ENCODE results near the gene PIK3C2G.

The PIK3C2G gene

GRCh38 chr12:18345021-18345735, 83.9 kb downstream of the PIK3C2G start:
- DNase-seq = no peak

- DNase-seq = no peak
Observed at GRCh38 chr12:18352312-18352711, 91.0 kb downstream of the PIK3C2G start.

GRCh38 chr12:18355429-18355828, 94.1 kb downstream of the PIK3C2G start:
- DNase-seq = no peak

GRCh38 chr12:18358077-18358476, 96.8 kb downstream of the PIK3C2G start:
- DNase-seq = no peak

GRCh38 chr12:18358930-18359329, 97.6 kb downstream of the PIK3C2G start:
- no peak for DNase-seq

- no peak for DNase-seq
Observed at GRCh38 chr12:18361433-18361832, 100.1 kb downstream of the PIK3C2G start.

- DNase-seq = no peak
Observed at GRCh38 chr12:18363321-18363720, 102.0 kb downstream of the PIK3C2G start.

- no peak for DNase-seq
Observed at GRCh38 chr12:18368594-18368993, 107.3 kb downstream of the PIK3C2G start.

GRCh38 chr12:18373181-18373580, 111.9 kb downstream of the PIK3C2G start:
- no peak for DNase-seq

GRCh38 chr12:18375131-18375530, 113.8 kb downstream of the PIK3C2G start:
- no peak for DNase-seq

- no peak for DNase-seq
Observed at GRCh38 chr12:18375583-18375982, 114.3 kb downstream of the PIK3C2G start.

- DNase-seq = no peak
Observed at GRCh38 chr12:18382236-18382885, 121.0 kb downstream of the PIK3C2G start.

- DNase-seq = no peak
Observed at GRCh38 chr12:18383203-18383602, 121.9 kb downstream of the PIK3C2G start.

GRCh38 chr12:18387706-18388105, 126.4 kb downstream of the PIK3C2G start:
- DNase-seq = no peak

- no peak for DNase-seq
Observed at GRCh38 chr12:18389820-18390219, 128.5 kb downstream of the PIK3C2G start.

- DNase-seq = no peak
Observed at GRCh38 chr12:18391151-18391550, 129.8 kb downstream of the PIK3C2G start.

GRCh38 chr12:18394742-18395141, 133.4 kb downstream of the PIK3C2G start:
- no peak for DNase-seq

- no peak for DNase-seq
Observed at GRCh38 chr12:18400186-18400585, 138.9 kb downstream of the PIK3C2G start.

GRCh38 chr12:18402872-18403611, 141.7 kb downstream of the PIK3C2G start:
- no peak for DNase-seq

- DNase-seq = no peak
Observed at GRCh38 chr12:18411453-18411852, 150.1 kb downstream of the PIK3C2G start.

- no peak for DNase-seq
Observed at GRCh38 chr12:18414671-18415070, 153.4 kb downstream of the PIK3C2G start.

GRCh38 chr12:18415227-18415626, 153.9 kb downstream of the PIK3C2G start:
- no peak for DNase-seq

- DNase-seq = no peak
Observed at GRCh38 chr12:18416412-18416811, 155.1 kb downstream of the PIK3C2G start.

- no peak for DNase-seq
Observed at GRCh38 chr12:18419311-18419710, 158.0 kb downstream of the PIK3C2G start.
